DMS153 (cell line): Measurements from ENCODE around the gene TMCO5A.
"Not testable (repeated sequence)": the region's sequence is repeated elsewhere in the genome, so short reads cannot be mapped to it uniquely, and the experiment has no call there.

Experiments
- DNase-seq: peaks from one replicate; lab custom pipeline; 2025; lab: John Stamatoyannopoulos, UW

The TMCO5A gene

GRCh38 chr15:37934340-37934739 lies at the start of gene TMCO5A:
TSS of gene TMCO5A (plus strand) at chr15:37934640. CDS start at chr15:37936324, 1,684 bp downstream.
- no peak for DNase-seq

- DNase-seq: no peak
These were observed 48.8 kb upstream of the TMCO5A start for GRCh38 chr15:37885651-37886050.

GRCh38 chr15:37888356-37888755 lies 46.1 kb upstream of the TMCO5A start:
- DNase-seq: no peak

GRCh38 chr15:37891766-37892368 lies 42.6 kb upstream of the TMCO5A start:
- peak; percentile 36 for DNase-seq

GRCh38 chr15:37893309-37893708 lies 41.1 kb upstream of the TMCO5A start:
- no peak for DNase-seq

GRCh38 chr15:37898362-37898761 lies 36.1 kb upstream of the TMCO5A start:
- DNase-seq: no peak

- no peak for DNase-seq
These were observed 33.9 kb upstream of the TMCO5A start for GRCh38 chr15:37900326-37901221.

GRCh38 chr15:37902126-37902525 lies 32.3 kb upstream of the TMCO5A start:
- DNase-seq: peak; percentile 20

GRCh38 chr15:37903919-37904625 lies 30.4 kb upstream of the TMCO5A start:
- no peak for DNase-seq

GRCh38 chr15:37907136-37907535 lies 27.3 kb upstream of the TMCO5A start:
- peak; percentile 22 for DNase-seq

- no peak for DNase-seq
These were observed 12.7 kb upstream of the TMCO5A start for GRCh38 chr15:37921527-37922385.

- no peak for DNase-seq
These were observed 8.3 kb upstream of the TMCO5A start for GRCh38 chr15:37926136-37926535.

GRCh38 chr15:37929238-37929637 lies 5.2 kb upstream of the TMCO5A start:
- DNase-seq: no peak

GRCh38 chr15:37931321-37931720 lies 3.1 kb upstream of the TMCO5A start:
- DNase-seq: no peak

- no peak for DNase-seq
These were observed 2.6 kb upstream of the TMCO5A start for GRCh38 chr15:37931868-37932267.

GRCh38 chr15:37932549-37932948 lies 1.9 kb upstream of the TMCO5A start:
- DNase-seq: no peak

GRCh38 chr15:37933666-37934065 lies 774 bp upstream of the TMCO5A start:
- no peak for DNase-seq

GRCh38 chr15:37940876-37941275 lies 6.4 kb downstream of the TMCO5A start:
- DNase-seq: no peak

- DNase-seq: no peak
These were observed 7.3 kb downstream of the TMCO5A start for GRCh38 chr15:37941779-37942178.

GRCh38 chr15:37951999-37952398 lies 17.6 kb downstream of the TMCO5A start:
- DNase-seq: no peak

- not testable (repeated sequence) for DNase-seq
These were observed 26.3 kb downstream of the TMCO5A start for GRCh38 chr15:37960742-37961141.

- DNase-seq: no peak
These were observed 33.3 kb downstream of the TMCO5A start for GRCh38 chr15:37967788-37968187.
